ENCODE measurements around the gene ASZ1. TPM values are rescaled to one million over a fixed set of nuclear protein-coding genes. Genes with fewer than 3 reads are reported as not detected.

Gene ASZ1
- total RNA-seq, 1 donor from 2014 or later, result not detected

DNA sequence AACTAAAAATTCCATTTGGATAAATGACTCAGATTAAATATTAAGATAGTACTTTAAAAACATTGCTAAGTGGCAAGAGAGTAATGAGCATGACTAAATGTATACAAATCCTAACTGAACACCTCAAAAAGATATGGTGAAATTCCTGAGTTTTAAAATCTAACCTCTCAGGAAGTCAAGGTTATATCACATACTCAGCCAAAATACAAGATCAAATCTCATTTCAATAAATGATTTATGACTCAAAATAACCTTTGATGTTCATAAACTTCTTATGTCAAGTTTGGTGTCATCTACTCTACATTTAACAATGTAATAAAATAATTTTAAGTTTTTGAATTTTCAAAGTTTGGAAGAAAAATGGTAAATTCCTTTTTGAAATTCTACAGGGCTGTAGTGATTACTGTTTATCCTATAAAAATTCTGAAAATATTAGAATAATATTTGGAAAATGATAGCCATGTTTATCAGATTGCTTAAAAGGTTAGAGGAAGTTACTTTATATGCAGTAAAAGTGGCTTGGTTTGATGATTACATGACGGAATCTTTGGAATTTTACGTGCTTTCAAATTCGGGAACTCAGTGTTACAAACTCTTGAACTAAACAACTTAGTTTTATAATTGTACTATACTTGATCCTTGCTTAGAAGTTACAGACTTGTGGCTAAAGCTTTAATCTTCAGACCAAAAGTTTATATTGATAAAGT is 43.7 kb downstream of the ASZ1 start:
- Mint-ChIP-seq H3K27me3 (ENCODE audit: unreplicated experiment) (no peaks in the 10 kb centered on the region), H3K4me1 (ENCODE audit: unreplicated experiment) (peaks cover 6% of the 10 kb centered on the region), H3K9me3 (ENCODE audit: unreplicated experiment) (peaks cover 7% of the 10 kb centered on the region), H3K4me3 (ENCODE audit: unreplicated experiment) (no peak overlapping the region), H3K36me3 (ENCODE audit: unreplicated experiment) (peaks cover 7% of the 10 kb centered on the region), H3K27ac (ENCODE audit: unreplicated experiment) (no peak overlapping the region)
- DNase-seq (ENCODE audit: extremely low spot score, unreplicated experiment), result no peak
- TF ChIP-seq, protein P1, sequence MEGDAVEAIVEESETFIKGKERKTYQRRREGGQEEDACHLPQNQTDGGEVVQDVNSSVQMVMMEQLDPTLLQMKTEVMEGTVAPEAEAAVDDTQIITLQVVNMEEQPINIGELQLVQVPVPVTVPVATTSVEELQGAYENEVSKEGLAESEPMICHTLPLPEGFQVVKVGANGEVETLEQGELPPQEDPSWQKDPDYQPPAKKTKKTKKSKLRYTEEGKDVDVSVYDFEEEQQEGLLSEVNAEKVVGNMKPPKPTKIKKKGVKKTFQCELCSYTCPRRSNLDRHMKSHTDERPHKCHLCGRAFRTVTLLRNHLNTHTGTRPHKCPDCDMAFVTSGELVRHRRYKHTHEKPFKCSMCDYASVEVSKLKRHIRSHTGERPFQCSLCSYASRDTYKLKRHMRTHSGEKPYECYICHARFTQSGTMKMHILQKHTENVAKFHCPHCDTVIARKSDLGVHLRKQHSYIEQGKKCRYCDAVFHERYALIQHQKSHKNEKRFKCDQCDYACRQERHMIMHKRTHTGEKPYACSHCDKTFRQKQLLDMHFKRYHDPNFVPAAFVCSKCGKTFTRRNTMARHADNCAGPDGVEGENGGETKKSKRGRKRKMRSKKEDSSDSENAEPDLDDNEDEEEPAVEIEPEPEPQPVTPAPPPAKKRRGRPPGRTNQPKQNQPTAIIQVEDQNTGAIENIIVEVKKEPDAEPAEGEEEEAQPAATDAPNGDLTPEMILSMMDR (IDR thresholded peaks at IDR 0.05), result no peak

DNA sequence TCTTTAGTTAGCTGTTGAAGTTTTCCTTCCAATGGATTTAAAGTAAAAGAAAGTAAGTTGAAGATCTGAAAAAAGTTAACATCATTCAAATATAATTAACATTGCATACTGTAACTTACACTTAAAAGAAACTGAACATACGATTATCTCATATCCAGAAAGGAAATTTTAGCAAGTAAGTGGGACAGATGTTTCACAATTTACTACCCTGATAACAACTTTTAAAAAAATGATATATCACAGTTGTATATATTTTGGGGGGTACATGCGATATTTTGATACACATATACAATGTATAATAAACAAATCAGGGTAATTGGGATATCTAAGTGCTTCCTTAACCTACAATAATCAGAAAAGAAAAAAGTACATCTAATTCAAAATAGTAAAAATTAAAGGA is 44.2 kb downstream of the ASZ1 start:
- TF ChIP-seq, protein P1 (IDR thresholded peaks at IDR 0.05), result no peak
- H3K36me3 Mint-ChIP-seq (ENCODE audit: unreplicated experiment), result peaks cover 5% of the 10 kb centered on the region
- DNase-seq (ENCODE audit: extremely low spot score, unreplicated experiment), result no peak
- H3K4me3 Mint-ChIP-seq (ENCODE audit: unreplicated experiment), result no peak overlapping the region
- H3K4me1 Mint-ChIP-seq (ENCODE audit: unreplicated experiment), result peaks cover 7% of the 10 kb centered on the region
- no peaks in the 10 kb centered on the region for H3K27me3 Mint-ChIP-seq (ENCODE audit: unreplicated experiment)
- no peak overlapping the region for H3K27ac Mint-ChIP-seq (ENCODE audit: unreplicated experiment)
- peaks cover 7% of the 10 kb centered on the region for H3K9me3 Mint-ChIP-seq (ENCODE audit: unreplicated experiment)

DNA sequence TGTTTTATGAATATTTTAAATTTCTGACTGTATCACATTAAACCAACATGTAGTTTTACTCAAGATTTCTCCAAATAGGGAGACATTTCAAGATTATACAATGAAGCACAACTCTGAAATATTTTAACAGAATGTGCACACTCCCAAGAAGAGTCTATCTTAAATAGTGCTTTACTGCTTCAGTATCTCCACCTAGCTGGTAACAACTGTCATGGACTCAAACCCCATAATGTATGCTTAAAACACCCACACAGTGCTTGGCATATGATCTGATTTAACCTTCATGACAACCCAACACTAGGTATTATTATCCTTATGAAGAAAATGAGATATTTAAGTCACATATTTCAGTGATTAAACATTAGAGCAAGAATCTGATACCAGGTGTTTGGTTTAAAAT is 45.9 kb downstream of the ASZ1 start:
- Mint-ChIP-seq H3K36me3 (ENCODE audit: unreplicated experiment) (peaks cover 7% of the 10 kb centered on the region), H3K27me3 (ENCODE audit: unreplicated experiment) (no peaks in the 10 kb centered on the region), H3K4me1 (ENCODE audit: unreplicated experiment) (peaks cover 8% of the 10 kb centered on the region), H3K4me3 (ENCODE audit: unreplicated experiment) (no peak overlapping the region), H3K27ac (ENCODE audit: unreplicated experiment) (no peak overlapping the region), H3K9me3 (ENCODE audit: unreplicated experiment) (peaks cover 13% of the 10 kb centered on the region)
- no peak for DNase-seq (ENCODE audit: extremely low spot score, unreplicated experiment)
- TF ChIP-seq, protein P1 (IDR thresholded peaks at IDR 0.05), result peak; percentile 43

GRCh38 chr7:117375380-117375779 is 51.9 kb downstream of the ASZ1 start:
- no peaks in the 10 kb centered on the region for H3K27me3 Mint-ChIP-seq (ENCODE audit: unreplicated experiment)
- peaks cover 9% of the 10 kb centered on the region for H3K36me3 Mint-ChIP-seq (ENCODE audit: unreplicated experiment)
- no peak for DNase-seq (ENCODE audit: extremely low spot score, unreplicated experiment)
- peaks cover 23% of the 10 kb centered on the region for H3K9me3 Mint-ChIP-seq (ENCODE audit: unreplicated experiment)
- peak overlapping the region; percentile 53 for H3K27ac Mint-ChIP-seq (ENCODE audit: unreplicated experiment)
- peaks cover 36% of the 10 kb centered on the region for H3K4me1 Mint-ChIP-seq (ENCODE audit: unreplicated experiment)
- no peak overlapping the region for H3K4me3 Mint-ChIP-seq (ENCODE audit: unreplicated experiment)
- TF ChIP-seq, protein P1 (IDR thresholded peaks at IDR 0.05), result peak; percentile 51

DNA sequence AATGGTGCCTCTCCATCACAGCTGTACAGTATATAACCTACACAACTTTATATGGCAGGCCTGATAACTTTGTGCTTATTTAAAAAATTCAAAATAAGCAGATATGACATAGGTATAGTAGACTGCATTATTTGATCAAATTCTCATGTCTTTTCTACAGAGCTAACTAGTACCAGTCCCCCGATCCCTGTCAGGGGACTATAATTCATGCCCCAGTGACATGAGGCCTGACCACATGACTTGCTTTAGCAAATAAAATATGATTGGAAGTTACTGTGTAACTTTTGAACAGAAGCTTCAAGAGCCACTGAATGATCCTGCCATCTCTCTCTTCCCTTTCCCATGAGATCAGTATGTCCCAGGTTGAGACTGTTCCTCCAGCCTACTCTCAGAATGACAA is 55.2 kb downstream of the ASZ1 start:
- peaks cover 34% of the 10 kb centered on the region for H3K4me1 Mint-ChIP-seq (ENCODE audit: unreplicated experiment)
- no peaks in the 10 kb centered on the region for H3K27me3 Mint-ChIP-seq (ENCODE audit: unreplicated experiment)
- no peak for DNase-seq (ENCODE audit: extremely low spot score, unreplicated experiment)
- peaks cover 15% of the 10 kb centered on the region for H3K9me3 Mint-ChIP-seq (ENCODE audit: unreplicated experiment)
- H3K27ac Mint-ChIP-seq (ENCODE audit: unreplicated experiment), result no peak overlapping the region
- no peak overlapping the region for H3K4me3 Mint-ChIP-seq (ENCODE audit: unreplicated experiment)
- TF ChIP-seq, protein P1 (IDR thresholded peaks at IDR 0.05), result no peak
- H3K36me3 Mint-ChIP-seq (ENCODE audit: unreplicated experiment), result peaks cover 6% of the 10 kb centered on the region

Data from osteocyte (in vitro differentiated cells).